Loucy (cell line): ENCODE results near the gene TMEM95.

Experiments used
- CTCF ChIP-seq: fragments of 200-600 bp; sonication (generic); conservative IDR thresholded peaks from 2 replicates; pipeline ENCODE4 v1.5.1; 2014; ENCODE audit warnings: mild to moderate bottlenecking, antibody characterized with exemption, low read length
- EZH2phosphoT487 ChIP-seq: fragments of 200-600 bp; IDR thresholded peaks from 2 replicates; pipeline ENCODE4 v1.6.1; 2018; ENCODE audit warnings: antibody characterized with exemption, mild to moderate bottlenecking, moderate library complexity, borderline replicate concordance

GRCh38 chr17:7383371-7383741 lies 28.4 kb downstream of the TMEM95 start:
- no peak for TF ChIP-seq CTCF
- TF ChIP-seq EZH2phosphoT487 = no peak
